Measurements from ENCODE around the gene MYO15B. TPM values are rescaled to one million over a fixed set of nuclear protein-coding genes. Genes with fewer than 3 reads are reported as not detected.

MYO15B gene
- total RNA-seq, 1 experiment from 2014 or later: 30.3 TPM

GRCh38 chr17:75590314-75590761 is 2.7 kb downstream of the MYO15B start:
- POLR2A ChIA-PET: no interaction called here
- Histone ChIP-seq H3K9me2 (ENCODE audit: insufficient read depth) (no peaks in the 10 kb centered on the region), H3K36me3 (ENCODE audit: control insufficient read depth in 1 of 2, insufficient read depth in 2 of 2, low read length in 2 of 2) (no peaks in the 10 kb centered on the region), H4K20me1 (ENCODE audit: insufficient read depth) (no peaks in the 10 kb centered on the region), H3K9ac (ENCODE audit: low read length) (no peak overlapping the region), H3K27me3 (ENCODE audit: insufficient read depth, low read length) (no peaks in the 10 kb centered on the region), H3K4me3 (replicated peaks in 1 of 2; ENCODE audit: low read depth in 1 of 2, low read length in 2 of 2) (no peak overlapping the region), H2AFZ (ENCODE audit: low read depth, low read length, poor library complexity, severe bottlenecking) (no peak overlapping the region), H3K9me3 (ENCODE audit: control insufficient read depth in 1 of 2, insufficient read depth in 1 of 2, low read depth in 1 of 2, low read length in 2 of 2) (no peaks in the 10 kb centered on the region), H3K79me2 (ENCODE audit: insufficient read depth, low read length) (no peaks in the 10 kb centered on the region), H3K4me1 (ENCODE audit: control insufficient read depth in 1 of 2, insufficient read depth in 2 of 2, low read length in 2 of 2) (peaks cover 10 to 33% of the 10 kb centered on the region in 2 experiments; a peak in 3 of 4 replicates), H3K4me2 (ENCODE audit: low read length) (no peak overlapping the region), H3K27ac (ENCODE audit: low read depth, low read length) (no peak overlapping the region; the same call in 1 of the 2 replicates)
- TF ChIP-seq EZH2phosphoT487 (IDR thresholded peaks at IDR 0.05; ENCODE audit: borderline replicate concordance): no peak
- TF ChIP-seq CEBPB (IDR thresholded peaks at IDR 0.05; ENCODE audit: low read depth): no peak
- no peak for TF ChIP-seq REST (IDR thresholded peaks at IDR 0.05; ENCODE audit: low read depth)
- no peak for TF ChIP-seq CBX3 (IDR thresholded peaks at IDR 0.05; ENCODE audit: low read depth)
- TF ChIP-seq SIN3A (IDR thresholded peaks at IDR 0.05; ENCODE audit: low read depth): no peak
- no peak for TF ChIP-seq TCF7L2 (IDR thresholded peaks at IDR 0.05; ENCODE audit: borderline replicate concordance, extremely low read depth, insufficient read depth, insufficient read length)
- TF ChIP-seq FOSL1 (IDR thresholded peaks at IDR 0.05; ENCODE audit: low read depth): no peak
- no peak for TF ChIP-seq JUND (IDR thresholded peaks at IDR 0.05)
- no peak for TF ChIP-seq MAX (IDR thresholded peaks at IDR 0.05)
- no TSS peak for BruUV-seq (replicated peaks)
- DNase-seq (ENCODE audit: low read depth, low spot score) (no peak), ATAC-seq (no peak)
- RAD21 ChIA-PET (ENCODE audit: low non-redundant PET in 1 of 2, low total read pairs in 2 of 2, uncharacterized antibody in 2 of 2, unreplicated experiment in 2 of 2): interaction anchor here in 1 of 2 experiments (0.6 kb wide), 1 partner anchor 10 kb away, joined by 3 read pairs; no protein-coding TSS in a partner anchor
- CTCF ChIA-PET: interaction anchor here (4.3 kb wide), 1 partner anchor 11 kb away, joined by 45 read pairs; no protein-coding TSS in a partner anchor
- intact Hi-C loops (cut with micrococcal nuclease): no loop called here

Data from HCT116 (cell line).